ENCODE data around the gene F2RL3.

F2RL3 gene

GRCh38 chr19:16887353-16888265 lies 1.2 kb upstream of the F2RL3 start:
- H3K4me3 ChIP-seq (ENCODE audit: control insufficient read depth, low read depth, low read length), result no peak overlapping the region
- no peak for DNase-seq (ENCODE audit: low read depth)
- no peak for TF ChIP-seq CTCF (IDR thresholded peaks at IDR 0.05; ENCODE audit: control insufficient read depth, insufficient read depth, low read depth, low read length, missing control alignments)

- no peak for DNase-seq (ENCODE audit: low read depth)
- H3K4me3 ChIP-seq (ENCODE audit: control insufficient read depth, low read depth, low read length), result no peak overlapping the region
- TF ChIP-seq CTCF (IDR thresholded peaks at IDR 0.05; ENCODE audit: control insufficient read depth, insufficient read depth, low read depth, low read length, missing control alignments), result no peak
Measured at GRCh38 chr19:16889366-16889882, 625 bp downstream of the F2RL3 start.

DNA sequence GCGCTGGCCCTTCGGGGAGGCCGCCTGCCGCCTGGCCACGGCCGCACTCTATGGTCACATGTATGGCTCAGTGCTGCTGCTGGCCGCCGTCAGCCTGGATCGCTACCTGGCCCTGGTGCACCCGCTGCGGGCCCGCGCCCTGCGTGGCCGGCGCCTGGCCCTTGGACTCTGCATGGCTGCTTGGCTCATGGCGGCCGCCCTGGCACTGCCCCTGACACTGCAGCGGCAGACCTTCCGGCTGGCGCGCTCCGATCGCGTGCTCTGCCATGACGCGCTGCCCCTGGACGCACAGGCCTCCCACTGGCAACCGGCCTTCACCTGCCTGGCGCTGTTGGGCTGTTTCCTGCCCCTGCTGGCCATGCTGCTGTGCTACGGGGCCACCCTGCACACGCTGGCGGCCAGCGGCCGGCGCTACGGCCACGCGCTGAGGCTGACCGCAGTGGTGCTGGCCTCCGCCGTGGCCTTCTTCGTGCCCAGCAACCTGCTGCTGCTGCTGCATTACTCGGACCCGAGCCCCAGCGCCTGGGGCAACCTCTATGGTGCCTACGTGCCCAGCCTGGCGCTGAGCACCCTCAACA lies 1.2 kb downstream of the F2RL3 start:
- H3K4me3 ChIP-seq (ENCODE audit: control insufficient read depth, low read depth, low read length), result no peak overlapping the region
- TF ChIP-seq CTCF (IDR thresholded peaks at IDR 0.05; ENCODE audit: control insufficient read depth, insufficient read depth, low read depth, low read length, missing control alignments), result no peak
- no peak for DNase-seq (ENCODE audit: low read depth)

DNA sequence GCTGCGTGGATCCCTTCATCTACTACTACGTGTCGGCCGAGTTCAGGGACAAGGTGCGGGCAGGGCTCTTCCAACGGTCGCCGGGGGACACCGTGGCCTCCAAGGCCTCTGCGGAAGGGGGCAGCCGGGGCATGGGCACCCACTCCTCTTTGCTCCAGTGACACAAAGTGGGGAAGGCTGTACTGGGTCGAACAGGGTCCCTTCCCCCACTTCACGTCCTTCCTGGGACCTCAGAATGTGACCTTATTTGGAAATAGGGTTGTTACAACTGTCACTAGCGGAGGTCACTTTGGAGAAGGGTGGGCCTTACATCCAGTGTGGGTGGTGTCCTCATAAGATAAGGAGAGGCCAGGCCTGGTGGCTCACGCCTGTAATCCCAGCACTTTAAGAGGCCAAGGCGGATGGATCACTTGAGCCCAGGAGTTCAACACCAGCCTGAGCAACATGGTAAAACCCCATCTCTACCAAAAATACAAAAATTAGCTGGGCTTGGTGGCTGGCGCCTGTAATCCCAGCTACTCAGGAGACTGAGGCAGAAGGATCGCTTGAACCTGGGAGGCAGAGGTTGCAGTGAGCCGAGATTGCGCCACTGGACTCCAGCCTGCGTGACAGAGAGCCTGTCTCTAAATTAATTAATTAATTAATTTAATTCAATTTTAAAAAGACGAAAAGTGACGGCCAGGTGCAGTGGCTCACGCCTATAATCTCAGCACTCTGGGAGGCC lies 1.8 kb downstream of the F2RL3 start:
- H3K4me3 ChIP-seq (ENCODE audit: control insufficient read depth, low read depth, low read length), result no peak overlapping the region
- no peak for TF ChIP-seq CTCF (IDR thresholded peaks at IDR 0.05; ENCODE audit: control insufficient read depth, insufficient read depth, low read depth, low read length, missing control alignments)
- DNase-seq (ENCODE audit: low read depth), result no peak

DNA sequence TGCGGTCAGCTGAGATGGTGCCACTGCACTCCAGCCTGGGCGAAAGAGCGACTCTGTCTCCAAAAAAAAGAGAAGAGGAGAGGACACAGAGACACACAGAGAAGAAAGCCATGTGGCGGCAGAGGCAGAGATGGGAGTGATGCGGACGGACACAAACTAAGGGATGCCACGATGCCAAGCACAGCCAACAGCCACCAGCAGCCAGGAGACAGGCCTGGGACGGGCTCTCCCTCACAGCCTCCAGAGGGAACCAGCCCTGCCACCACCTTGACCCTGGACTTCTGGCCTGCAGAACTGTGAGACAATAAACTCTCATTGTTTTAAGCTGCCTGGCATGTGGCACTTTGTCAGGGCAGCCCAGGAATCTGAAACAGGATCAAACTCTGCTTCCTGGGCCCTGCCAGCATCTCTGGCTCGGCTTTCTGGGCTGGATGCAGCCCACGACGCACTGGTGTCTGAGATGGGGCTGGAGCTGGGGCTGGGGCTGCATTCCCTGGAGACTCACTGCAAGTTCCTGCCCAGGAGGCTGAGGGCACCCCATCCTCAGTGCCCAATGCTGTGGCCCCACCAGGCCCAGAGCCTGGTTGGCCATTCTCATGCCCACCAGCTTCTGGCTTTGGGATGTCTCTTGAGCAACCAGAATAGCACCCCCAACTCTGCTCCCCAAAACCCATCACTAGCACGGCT lies 3.0 kb downstream of the F2RL3 start:
- DNase-seq (ENCODE audit: low read depth), result no peak
- no peak for TF ChIP-seq CTCF (IDR thresholded peaks at IDR 0.05; ENCODE audit: control insufficient read depth, insufficient read depth, low read depth, low read length, missing control alignments)
- H3K4me3 ChIP-seq (ENCODE audit: control insufficient read depth, low read depth, low read length), result no peak overlapping the region

- TF ChIP-seq CTCF (IDR thresholded peaks at IDR 0.05; ENCODE audit: control insufficient read depth, insufficient read depth, low read depth, low read length, missing control alignments), result no peak
- no peak overlapping the region for H3K4me3 ChIP-seq (ENCODE audit: control insufficient read depth, low read depth, low read length)
- no peak for DNase-seq (ENCODE audit: low read depth)
Measured at GRCh38 chr19:16892436-16892835, 3.6 kb downstream of the F2RL3 start.

All from AG09309 (cell line).